Measurements from ENCODE around the gene ZNF804B. TPM values are rescaled to one million over a fixed set of nuclear protein-coding genes. Genes with fewer than 3 reads are reported as not detected.

The ZNF804B gene
- total and polyA plus RNA-seq, 9 of the 15 experiments (the other 6 are each of a cell fraction or from before 2014, with no cell fraction given) = 0.04 to 0.22 (median 0.09) TPM; not detected in 6

DNA sequence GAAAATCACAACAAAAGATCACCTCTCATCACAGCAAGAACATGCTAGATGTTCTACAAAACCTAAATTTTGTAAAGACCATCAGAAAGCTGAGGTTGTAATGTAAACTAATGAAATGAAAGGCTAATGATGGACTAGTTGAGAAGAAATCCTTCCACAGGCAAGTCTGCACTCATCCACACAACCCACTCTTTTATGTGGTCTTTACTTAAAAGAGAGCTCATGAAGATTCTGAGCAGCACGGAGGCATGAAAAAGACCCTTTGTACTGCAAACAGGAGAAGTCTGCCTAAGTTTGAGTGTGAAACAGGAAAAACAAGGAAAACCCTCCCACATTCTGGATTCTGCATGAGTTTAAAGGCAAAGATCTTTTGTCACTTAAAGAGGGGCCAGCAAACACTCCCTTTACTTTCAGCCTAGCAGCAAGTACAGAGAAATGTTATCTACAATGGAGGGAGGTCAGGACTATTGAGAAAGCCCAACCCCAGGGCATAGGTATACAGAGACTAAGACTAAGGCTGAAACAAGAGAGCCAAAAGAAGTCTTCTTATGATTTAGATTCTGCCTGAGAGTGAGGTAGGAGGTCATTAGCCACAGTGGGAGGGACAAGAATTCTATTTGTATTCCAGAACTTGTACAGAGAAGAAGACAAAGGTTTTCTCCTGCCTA lies 557.2 kb downstream of the ZNF804B start:
- Histone ChIP-seq H3K9me3 (replicated peaks; ENCODE audit: control insufficient read depth, insufficient read depth, low read depth, low read length) (no peaks in the 10 kb centered on the region; the same call in 1 of the 2 replicates), H3K27me3 (ENCODE audit: control insufficient read depth in 2 of 2, insufficient read depth in 2 of 2, low read length in 2 of 2) (no peaks in the 10 kb centered on the region), H3K79me2 (ENCODE audit: control insufficient read depth, insufficient read depth, low read length) (no peaks in the 10 kb centered on the region), H3K4me3 (no peak overlapping the region), H3K9me1 (ENCODE audit: control insufficient read depth, insufficient read depth, low read length) (no peaks in the 10 kb centered on the region), H2AFZ (ENCODE audit: low read depth, low read length) (no peak overlapping the region), H4K20me1 (replicated peaks; ENCODE audit: control insufficient read depth, insufficient read depth, low read length) (no peaks in the 10 kb centered on the region), H3K9ac (ENCODE audit: insufficient read depth in 1 of 2, low read depth in 2 of 2, low read length in 2 of 2) (no peak overlapping the region), H3K4me2 (ENCODE audit: insufficient read depth, low read length) (no peak overlapping the region), H3K27ac (ENCODE audit: extremely low read depth, low read depth, low read length) (no peak overlapping the region), H3K4me1 (replicated peaks in 1 of 2; ENCODE audit: control insufficient read depth in 2 of 2, insufficient read depth in 2 of 2, low read length in 2 of 2) (no peaks in the 10 kb centered on the region), H3K36me3 (ENCODE audit: control insufficient read depth, insufficient read depth, low read length) (no peaks in the 10 kb centered on the region)
- intact Hi-C loops (cut with micrococcal nuclease) = no loop called here
- ChIA-PET POLR2A (no interaction called here), CTCF (ENCODE audit: low intra/inter-chr PET ratio) (no interaction called here)
- no peak for DNase-seq (ENCODE audit: extremely low read depth in 1 of 4, low spot score in 3 of 4)
- WGBS (ENCODE audit: insufficient coverage, low coverage, missing lambda C conversion rate) = 0% methylated on average over 1 of the region's 1 CpG
- in situ Hi-C loops (cut with MboI) = no loop called here
- ATAC-seq = no peak
- FAIRE-seq = no peak
- no TSS peak for BruUV-seq (replicated peaks)
- TF ChIP-seq, protein P1, sequence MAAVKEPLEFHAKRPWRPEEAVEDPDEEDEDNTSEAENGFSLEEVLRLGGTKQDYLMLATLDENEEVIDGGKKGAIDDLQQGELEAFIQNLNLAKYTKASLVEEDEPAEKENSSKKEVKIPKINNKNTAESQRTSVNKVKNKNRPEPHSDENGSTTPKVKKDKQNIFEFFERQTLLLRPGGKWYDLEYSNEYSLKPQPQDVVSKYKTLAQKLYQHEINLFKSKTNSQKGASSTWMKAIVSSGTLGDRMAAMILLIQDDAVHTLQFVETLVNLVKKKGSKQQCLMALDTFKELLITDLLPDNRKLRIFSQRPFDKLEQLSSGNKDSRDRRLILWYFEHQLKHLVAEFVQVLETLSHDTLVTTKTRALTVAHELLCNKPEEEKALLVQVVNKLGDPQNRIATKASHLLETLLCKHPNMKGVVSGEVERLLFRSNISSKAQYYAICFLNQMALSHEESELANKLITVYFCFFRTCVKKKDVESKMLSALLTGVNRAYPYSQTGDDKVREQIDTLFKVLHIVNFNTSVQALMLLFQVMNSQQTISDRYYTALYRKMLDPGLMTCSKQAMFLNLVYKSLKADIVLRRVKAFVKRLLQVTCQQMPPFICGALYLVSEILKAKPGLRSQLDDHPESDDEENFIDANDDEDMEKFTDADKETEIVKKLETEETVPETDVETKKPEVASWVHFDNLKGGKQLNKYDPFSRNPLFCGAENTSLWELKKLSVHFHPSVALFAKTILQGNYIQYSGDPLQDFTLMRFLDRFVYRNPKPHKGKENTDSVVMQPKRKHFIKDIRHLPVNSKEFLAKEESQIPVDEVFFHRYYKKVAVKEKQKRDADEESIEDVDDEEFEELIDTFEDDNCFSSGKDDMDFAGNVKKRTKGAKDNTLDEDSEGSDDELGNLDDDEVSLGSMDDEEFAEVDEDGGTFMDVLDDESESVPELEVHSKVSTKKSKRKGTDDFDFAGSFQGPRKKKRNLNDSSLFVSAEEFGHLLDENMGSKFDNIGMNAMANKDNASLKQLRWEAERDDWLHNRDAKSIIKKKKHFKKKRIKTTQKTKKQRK (IDR thresholded peaks at IDR 0.05; ENCODE audit: borderline replicate concordance, low read depth, low read length) = no peak
- TF ChIP-seq, protein P2, sequence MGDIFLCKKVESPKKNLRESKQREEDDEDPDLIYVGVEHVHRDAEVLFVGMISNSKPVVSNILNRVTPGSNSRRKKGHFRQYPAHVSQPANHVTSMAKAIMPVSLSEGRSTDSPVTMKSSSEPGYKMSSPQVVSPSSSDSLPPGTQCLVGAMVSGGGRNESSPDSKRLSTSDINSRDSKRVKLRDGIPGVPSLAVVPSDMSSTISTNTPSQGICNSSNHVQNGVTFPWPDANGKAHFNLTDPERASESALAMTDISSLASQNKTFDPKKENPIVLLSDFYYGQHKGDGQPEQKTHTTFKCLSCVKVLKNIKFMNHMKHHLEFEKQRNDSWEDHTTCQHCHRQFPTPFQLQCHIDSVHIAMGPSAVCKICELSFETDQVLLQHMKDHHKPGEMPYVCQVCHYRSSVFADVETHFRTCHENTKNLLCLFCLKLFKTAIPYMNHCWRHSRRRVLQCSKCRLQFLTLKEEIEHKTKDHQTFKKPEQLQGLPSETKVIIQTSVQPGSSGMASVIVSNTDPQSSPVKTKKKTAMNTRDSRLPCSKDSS (IDR thresholded peaks at IDR 0.05; ENCODE audit: low read depth, partially characterized antibody) = no peak
- TF ChIP-seq, protein P3, sequence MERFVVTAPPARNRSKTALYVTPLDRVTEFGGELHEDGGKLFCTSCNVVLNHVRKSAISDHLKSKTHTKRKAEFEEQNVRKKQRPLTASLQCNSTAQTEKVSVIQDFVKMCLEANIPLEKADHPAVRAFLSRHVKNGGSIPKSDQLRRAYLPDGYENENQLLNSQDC (CRISPR knock-in tag; IDR thresholded peaks at IDR 0.05) = no peak
- TF ChIP-seq, protein P4, sequence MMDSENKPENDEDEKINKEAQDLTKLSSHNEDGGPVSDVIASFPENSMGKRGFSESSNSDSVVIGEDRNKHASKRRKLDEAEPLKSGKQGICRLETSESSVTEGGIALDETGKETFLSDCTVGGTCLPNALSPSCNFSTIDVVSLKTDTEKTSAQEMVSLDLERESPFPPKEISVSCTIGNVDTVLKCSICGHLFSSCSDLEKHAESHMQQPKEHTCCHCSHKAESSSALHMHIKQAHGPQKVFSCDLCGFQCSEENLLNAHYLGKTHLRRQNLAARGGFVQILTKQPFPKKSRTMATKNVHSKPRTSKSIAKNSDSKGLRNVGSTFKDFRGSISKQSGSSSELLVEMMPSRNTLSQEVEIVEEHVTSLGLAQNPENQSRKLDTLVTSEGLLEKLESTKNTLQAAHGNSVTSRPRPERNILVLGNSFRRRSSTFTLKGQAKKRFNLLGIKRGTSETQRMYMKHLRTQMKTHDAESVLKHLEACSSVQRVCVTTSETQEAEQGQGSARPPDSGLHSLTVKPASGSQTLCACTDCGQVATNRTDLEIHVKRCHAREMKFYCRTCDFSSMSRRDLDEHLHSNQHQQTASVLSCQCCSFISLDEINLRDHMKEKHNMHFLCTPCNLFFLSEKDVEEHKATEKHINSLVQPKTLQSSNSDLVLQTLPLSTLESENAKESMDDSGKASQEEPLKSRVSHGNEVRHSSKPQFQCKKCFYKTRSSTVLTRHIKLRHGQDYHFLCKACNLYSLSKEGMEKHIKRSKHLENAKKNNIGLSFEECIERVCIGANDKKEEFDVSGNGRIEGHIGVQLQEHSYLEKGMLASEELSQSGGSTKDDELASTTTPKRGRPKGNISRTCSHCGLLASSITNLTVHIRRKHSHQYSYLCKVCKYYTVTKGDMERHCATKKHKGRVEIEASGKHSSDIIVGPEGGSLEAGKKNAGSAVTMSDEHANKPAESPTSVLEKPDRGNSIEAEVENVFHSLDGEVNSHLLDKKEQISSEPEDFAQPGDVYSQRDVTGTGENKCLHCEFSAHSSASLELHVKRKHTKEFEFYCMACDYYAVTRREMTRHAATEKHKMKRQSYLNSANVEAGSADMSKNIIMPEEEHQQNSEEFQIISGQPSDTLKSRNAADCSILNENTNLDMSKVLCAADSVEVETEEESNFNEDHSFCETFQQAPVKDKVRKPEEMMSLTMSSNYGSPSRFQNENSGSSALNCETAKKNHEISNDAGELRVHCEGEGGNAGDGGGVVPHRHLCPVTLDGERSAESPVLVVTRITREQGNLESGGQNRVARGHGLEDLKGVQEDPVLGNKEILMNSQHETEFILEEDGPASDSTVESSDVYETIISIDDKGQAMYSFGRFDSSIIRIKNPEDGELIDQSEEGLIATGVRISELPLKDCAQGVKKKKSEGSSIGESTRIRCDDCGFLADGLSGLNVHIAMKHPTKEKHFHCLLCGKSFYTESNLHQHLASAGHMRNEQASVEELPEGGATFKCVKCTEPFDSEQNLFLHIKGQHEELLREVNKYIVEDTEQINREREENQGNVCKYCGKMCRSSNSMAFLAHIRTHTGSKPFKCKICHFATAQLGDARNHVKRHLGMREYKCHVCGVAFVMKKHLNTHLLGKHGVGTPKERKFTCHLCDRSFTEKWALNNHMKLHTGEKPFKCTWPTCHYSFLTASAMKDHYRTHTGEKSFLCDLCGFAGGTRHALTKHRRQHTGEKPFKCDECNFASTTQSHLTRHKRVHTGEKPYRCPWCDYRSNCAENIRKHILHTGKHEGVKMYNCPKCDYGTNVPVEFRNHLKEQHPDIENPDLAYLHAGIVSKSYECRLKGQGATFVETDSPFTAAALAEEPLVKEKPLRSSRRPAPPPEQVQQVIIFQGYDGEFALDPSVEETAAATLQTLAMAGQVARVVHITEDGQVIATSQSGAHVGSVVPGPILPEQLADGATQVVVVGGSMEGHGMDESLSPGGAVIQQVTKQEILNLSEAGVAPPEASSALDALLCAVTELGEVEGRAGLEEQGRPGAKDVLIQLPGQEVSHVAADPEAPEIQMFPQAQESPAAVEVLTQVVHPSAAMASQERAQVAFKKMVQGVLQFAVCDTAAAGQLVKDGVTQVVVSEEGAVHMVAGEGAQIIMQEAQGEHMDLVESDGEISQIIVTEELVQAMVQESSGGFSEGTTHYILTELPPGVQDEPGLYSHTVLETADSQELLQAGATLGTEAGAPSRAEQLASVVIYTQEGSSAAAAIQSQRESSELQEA (IDR thresholded peaks at IDR 0.05; ENCODE audit: low read depth) = no peak

Measured in K562 (cell line).